Stimulated activated CD4-positive, alpha-beta T cell treated with anti-CD3 and anti-CD28 coated beads, Interleukin-2, amount 100 ng/mL, for 48 hours (primary cell): Measurements from ENCODE around the gene LRRC30.

Experiments used
- DNase-seq, 2 donors: peaks; one replicate each; pipeline ENCODE4 v3.0.0-alpha.2; 2020

The LRRC30 gene

DNA sequence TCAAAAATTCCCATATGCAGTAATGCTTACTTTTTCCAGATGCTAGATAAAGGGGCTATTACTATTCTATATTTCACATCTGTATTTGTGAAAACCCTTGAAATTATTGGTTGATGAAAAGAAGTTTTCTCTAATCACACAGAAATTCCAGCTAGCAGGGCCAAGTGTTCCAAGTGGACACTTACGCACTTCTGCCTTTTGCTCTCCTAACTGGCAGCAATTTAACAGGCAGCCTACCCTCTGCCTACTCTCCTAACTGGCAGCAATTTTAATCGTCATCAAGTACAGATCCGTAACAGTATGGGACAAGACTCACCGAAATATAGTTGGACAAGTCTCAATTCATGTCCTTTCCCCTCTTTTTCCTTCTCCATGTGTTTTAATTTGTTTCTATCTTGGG lies 12.0 kb downstream of the LRRC30 start:
- DNase-seq, result no peak

DNA sequence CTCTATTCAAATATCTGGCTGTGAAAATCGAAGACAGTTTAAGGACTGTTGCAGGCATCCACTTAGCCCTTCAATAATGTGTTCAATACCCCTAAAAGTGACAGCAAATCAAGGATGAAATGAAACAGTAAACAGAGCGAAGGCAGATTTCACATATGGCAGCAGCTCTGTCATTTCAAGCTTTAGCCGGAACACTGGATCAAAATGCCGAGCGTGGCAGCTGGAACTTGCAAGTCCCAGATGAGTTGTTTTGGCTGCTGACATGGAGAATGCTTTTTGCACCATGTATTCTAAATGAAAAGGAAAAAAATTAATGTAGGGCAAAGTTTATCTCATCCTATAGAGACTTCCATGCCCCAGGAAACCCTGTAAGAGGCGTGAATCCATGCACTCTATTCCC lies 18.0 kb downstream of the LRRC30 start:
- no peak for DNase-seq

DNA sequence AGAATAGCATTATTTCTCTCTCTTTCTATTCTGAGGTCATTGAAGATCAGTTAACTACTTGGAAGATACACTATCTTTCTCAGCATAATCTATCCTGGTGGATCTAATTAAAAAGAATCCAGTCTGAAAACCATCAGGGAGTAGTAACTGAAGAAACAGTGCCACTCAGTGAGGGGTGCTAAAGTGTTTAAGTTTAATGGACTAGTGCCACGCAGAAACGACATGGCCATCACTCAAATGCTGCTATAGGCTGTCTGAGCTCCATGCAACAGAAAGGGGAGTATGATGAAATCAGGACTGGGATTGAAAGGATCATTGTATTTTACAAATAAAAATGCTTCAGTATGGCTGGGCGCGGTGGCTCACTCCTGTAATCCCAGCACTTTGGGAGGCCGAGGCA lies 23.3 kb downstream of the LRRC30 start:
- no peak for DNase-seq

DNA sequence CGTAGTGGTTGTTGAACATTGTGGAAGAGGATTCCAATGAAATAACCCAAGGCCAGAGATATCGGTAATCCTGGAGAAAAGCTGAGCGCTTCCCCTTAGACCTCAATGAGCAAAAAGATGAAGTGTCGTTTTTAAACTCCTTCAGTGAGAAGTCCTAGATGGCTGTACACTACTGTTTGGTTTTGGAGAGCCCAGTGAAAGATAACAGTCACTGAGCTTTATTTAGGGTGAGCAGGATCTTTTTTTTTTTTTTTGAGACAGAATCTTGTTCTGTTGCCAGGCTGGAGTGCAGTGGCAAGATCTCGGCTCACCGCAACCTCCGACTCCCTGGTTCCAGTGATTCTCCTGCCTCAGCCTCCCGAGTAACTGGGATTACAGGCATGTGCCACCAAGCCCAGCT lies 24.2 kb downstream of the LRRC30 start:
- no peak for DNase-seq

DNA sequence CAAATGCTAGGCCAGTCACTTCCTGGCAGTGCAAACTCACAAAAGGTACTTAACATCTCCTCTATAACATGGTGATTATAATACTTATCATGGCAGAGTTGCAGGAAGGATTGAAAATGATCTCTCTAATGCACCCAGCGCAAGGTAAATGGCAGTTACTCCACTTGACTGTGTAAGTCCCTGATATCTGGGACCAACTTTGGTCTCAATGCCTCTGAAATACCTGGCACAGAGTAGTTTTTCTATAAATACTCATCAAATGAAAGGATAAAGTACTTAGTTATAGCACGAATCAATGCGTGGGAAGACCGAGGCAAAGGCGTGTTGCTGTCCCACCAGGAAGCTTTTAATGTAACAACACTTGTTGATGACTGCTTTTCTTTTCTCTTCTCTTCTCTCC lies 24.8 kb downstream of the LRRC30 start:
- DNase-seq, result no peak

DNA sequence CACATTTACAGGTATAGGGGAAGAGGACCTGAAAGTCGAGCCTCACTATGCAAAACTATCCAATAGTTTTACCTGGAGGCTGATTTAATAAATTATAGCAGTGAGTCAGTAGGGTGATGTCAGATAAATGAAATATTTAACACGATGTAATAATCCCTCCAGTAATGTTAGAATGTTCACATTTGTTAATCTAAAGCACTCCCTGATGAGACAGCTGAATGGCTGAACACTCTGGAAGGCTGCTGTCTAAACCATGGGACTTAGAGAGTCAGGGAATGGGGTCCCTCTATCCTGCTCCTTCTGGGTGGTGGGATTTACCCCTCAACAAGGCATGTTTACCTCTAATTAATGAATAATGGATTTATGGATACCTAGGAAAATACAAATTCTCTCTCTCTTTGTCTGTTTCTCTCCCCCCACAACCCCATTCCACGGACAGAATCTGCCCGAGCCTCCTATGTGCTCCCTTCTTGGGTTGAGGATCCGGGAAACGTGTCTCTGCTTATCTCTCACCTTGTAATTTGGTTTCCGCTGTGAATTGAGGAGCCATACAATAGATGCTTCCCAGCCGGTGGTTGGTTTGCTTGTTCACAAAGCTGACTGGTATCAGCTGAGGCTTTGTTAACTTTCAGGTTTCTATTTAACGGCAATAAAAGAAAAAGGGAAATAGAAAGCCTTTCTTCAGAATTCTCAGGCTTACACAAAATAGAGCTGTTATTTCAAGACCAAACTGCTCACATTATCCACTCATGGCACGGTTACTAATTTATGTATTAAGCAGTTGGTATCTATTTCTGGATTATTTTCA lies 25.9 kb downstream of the LRRC30 start:
- DNase-seq, result no peak

DNA sequence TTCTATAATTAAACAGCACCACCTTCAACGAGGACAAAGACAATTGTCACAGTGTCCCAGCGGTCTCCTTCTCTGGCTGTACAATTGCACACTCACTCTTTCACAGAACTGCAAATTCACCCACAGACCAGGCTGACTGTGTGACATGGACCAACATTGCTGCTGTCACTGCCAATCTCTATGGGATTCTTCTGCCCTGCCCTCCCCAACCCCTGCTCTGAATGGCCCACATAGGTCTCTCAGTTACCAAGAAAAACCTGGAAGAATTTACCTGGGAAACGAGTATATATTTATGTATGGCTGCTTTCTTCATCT lies 26.5 kb downstream of the LRRC30 start:
- DNase-seq, result no peak

DNA sequence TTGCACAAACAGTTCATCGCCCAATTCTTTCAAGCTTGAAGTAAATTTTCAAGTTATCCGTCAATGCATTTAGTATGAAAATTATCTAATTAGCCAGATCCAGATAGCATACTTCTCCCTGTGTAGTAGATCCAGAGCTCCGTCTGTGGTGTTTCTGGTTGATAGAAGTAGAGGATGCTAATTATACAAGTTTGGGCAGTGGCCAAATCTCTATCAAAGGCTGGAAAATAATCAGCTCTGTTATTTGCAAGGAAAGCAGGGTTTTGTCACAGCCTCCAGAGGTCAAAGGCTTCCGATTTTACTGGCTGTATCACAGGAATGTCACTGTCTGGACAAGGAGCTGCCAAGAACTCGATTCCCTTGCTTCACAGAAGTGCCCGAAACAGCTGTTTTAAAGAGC lies 28.6 kb downstream of the LRRC30 start:
- DNase-seq, result no peak

DNA sequence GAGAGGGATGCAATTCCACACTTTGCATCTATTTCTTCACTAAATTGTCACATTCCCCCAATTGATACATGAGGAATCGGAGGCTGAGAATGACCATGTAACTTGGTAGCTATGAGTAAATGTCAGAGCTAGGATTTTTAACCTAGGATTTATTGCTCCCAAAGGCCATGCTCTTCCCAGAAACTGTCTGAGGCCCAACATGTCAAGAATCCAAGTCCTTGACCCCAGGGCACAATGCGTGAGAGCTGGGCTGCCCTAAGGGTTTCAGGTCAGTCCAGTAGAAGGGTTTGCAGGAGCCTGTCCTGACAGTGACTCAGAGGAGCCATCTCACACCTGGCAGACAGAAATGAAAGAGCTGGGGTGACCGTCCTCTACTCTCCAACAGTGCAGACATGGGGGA lies 30.3 kb downstream of the LRRC30 start:
- DNase-seq, result no peak

DNA sequence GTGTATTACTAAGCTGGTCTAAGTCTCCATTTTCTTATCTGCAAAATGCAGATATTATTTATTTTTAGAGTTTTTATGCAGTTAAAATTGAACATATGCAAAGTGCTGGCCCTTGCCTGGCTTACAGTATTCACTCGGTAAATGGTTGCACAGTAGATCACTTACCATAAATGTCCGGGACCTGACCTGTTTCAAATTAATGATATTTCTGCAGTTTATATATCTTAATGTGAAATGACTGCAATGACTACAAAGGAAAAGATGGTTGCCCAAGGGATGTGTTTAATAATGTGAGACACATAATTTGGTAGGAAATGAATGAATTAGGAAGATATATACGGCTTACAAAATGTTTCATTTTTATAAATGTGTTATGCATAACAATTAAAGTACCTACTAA lies 37.1 kb downstream of the LRRC30 start:
- no peak for DNase-seq

DNA sequence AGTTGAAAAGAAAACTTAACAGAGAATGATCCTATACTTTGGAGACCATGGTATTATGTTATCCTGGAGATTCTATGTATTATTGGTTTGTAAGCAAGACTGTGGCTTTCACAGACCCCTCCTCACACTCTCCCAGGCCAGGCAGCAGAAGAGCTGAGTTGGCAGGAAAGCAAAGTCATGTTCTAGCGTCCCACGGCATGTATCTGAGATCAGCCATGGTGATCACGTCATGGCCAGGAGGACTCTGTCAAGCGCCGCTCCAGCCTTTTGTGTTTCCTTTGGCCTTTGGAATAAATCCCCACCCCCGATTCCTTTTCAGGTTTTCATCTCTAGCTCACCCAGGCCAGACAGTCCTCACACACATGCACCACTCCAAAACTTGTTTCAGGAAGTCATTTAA lies 39.1 kb downstream of the LRRC30 start:
- no peak for DNase-seq

DNA sequence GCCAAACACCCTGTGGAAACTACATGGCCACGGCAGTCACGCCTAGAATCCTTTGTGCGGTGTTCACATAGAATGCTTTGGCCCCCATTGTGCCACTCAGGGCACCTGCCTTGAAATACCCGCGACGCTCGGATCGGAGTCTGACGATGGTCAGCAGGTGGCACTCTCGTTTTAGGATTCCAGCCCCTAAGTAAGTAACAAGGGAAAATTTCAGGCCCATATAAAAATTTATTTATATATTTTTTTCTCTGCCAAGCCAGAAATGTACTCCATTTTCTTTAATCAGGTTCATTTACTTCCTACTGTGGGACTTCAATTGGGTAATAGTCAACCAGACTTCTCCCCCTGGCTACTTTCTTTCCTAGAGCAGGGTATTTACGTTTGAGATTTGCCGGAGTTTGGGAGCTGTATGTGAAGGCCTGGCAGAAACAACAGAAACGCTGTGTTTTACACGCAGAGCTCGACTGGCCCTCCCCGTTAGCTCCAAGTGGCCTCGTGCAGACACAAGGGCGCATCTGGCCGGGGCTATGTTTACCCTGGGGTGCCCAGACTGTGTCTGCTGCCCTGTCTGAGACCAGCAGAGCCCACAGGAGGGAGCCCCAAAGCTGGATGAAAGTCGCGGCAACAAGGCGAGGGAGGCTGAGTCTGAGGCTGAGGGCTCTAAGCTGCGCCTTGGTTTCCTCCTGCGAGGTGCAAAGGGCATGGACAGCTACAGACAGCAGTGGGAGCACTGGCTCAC lies 41.6 kb downstream of the LRRC30 start:
- DNase-seq, result no peak

DNA sequence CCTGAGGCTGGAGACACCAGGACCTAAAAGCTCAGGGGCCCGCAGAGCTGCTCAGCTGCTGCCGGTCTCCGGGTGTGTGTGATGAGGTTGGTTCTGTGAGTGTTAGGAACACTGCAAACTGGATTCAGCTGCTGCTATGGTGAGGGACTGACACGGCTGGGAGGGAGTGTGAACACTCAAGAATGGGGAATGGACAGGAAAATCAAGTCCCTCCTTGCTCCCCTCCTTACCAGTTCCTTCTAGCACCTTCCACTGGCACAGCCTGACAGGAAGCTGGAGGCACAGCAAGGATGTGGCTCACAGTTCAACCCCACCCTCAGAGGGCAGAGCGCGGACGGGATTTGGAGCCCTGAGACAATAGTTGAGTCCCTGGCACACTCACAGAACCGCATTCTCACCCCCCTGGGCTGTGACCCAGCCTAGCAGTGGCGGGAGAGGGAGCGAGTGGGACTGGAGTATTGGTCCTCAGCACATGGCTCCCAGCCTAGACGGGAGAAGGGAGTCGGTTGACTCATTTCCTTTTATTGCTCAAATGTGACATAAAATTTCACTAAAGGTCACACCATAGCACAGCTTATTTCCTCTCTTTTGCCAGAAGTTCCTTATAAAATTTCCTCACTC lies 42.5 kb downstream of the LRRC30 start:
- DNase-seq, result no peak

DNA sequence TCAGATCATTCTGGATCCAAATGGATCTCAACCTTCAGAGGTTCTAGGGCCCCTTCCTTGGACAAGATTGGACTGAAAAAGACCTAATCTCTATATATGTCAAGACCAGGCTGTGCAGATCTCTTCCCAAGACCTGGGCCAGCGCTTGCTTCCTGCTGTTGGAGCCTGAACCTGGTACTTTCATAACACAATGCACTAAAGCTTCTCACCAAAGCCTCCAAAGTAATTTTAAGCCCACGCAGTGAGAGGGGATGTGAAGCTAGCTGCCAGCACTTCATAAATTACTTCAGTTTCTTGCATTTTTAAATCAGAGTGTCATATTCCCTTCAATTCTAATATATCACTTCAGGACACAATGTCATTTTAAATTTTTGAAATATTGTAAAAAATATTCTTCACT lies 50.7 kb downstream of the LRRC30 start:
- DNase-seq, result no peak
